ENCODE data around the gene PALLD. TPM values are rescaled to one million over a fixed set of nuclear protein-coding genes. Genes with fewer than 3 reads are reported as not detected.

The PALLD gene
- polyA plus RNA-seq, 1 donor (not counting 4 experiments of a cell fraction or from before 2014, with no cell fraction given), result 136 TPM

DNA sequence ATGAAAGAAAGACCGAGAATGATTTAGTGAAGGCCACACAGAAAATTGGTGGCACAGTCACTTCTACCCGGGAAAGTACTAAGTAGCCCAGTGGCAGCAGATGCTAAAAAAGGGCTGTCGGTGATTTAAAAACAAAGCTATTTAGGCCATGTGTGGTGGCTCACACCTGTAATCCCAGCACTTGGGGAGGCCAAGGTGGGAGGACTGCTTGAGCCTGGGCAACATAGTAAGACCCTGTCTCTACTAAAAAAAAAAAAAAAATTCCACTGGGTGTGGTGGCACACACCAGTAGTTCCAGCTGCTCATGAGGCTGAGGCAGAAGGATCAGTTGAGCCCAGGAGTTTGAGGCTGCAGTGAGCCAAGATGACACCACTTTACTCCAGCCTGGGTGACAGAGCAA lies 369.0 kb downstream of the PALLD start:
- H4K20me1 ChIP-seq (ENCODE audit: control insufficient read depth, extremely low read depth, insufficient read depth, low read length), result peaks cover 7% of the 10 kb centered on the region

GRCh38 chr4:168866635-168867034 lies 369.8 kb downstream of the PALLD start:
- dilution Hi-C loops (cut with MboI; ENCODE audit: extremely low pct_ligation_motif_present, low sequenced_read_pairs), result no loop called here
- Histone ChIP-seq H3K36me3 (ENCODE audit: control insufficient read depth in 2 of 2, extremely low read depth in 1 of 2, insufficient read depth in 2 of 2, low read length in 2 of 2) (peaks cover 17 to 37% of the 10 kb centered on the region in 2 experiments), H3K4me2 (ENCODE audit: control insufficient read depth, extremely low read depth, insufficient read depth, low read depth, low read length) (no peak overlapping the region), H4K20me1 (ENCODE audit: control insufficient read depth, extremely low read depth, insufficient read depth, low read length) (peaks cover 7% of the 10 kb centered on the region), H3K79me2 (ENCODE audit: control insufficient read depth, insufficient read depth, low read length) (peaks cover 93% of the 10 kb centered on the region), H3K9me3 (ENCODE audit: control insufficient read depth, low read depth, low read length) (no peaks in the 10 kb centered on the region), H3K27me3 (ENCODE audit: control insufficient read depth, extremely low read depth, insufficient read depth, low read length) (no peaks in the 10 kb centered on the region), H3K27ac (ENCODE audit: control insufficient read depth, insufficient read depth, low read length) (no peak overlapping the region), H3K4me1 (ENCODE audit: control insufficient read depth, extremely low read depth, insufficient read depth, low read length) (peaks cover 29% of the 10 kb centered on the region), H3K4me3 (ENCODE audit: control insufficient read depth in 2 of 3, extremely low read depth in 1 of 3, insufficient read depth in 2 of 3, low read depth in 1 of 3, low read length in 3 of 3) (no peak overlapping the region), H3K9me1 (ENCODE audit: control insufficient read depth, extremely low read depth, insufficient read depth, low read length) (peaks cover 3% of the 10 kb centered on the region), H3K9ac (ENCODE audit: control insufficient read depth, extremely low read depth, insufficient read depth, low read length) (no peak overlapping the region), H2AFZ (ENCODE audit: control insufficient read depth, low read length) (no peak overlapping the region)
- TF ChIP-seq EZH2 (IDR thresholded peaks at IDR 0.05; ENCODE audit: low read length), result no peak
- no peak for TF ChIP-seq CTCF (optimal IDR thresholded peaks at IDR 0.05 in 1 of 3, IDR thresholded peaks at IDR 0.05 in 1 of 3, conservative IDR thresholded peaks at IDR 0.05 in 1 of 3; ENCODE audit: extremely low read depth in 1 of 3, insufficient read depth in 2 of 3, low read length in 3 of 3)
- peak; percentile 32 for FAIRE-seq
- no peak for DNase-seq (ENCODE audit: low read depth, low spot score)

More for the DNA sequence above, 369.0 kb downstream of the PALLD start:
- TF ChIP-seq CTCF (optimal IDR thresholded peaks at IDR 0.05 in 1 of 3, IDR thresholded peaks at IDR 0.05 in 1 of 3, conservative IDR thresholded peaks at IDR 0.05 in 1 of 3; ENCODE audit: extremely low read depth in 1 of 3, insufficient read depth in 2 of 3, low read length in 3 of 3) (no peak), EZH2 (IDR thresholded peaks at IDR 0.05; ENCODE audit: low read length) (no peak)
- Histone ChIP-seq H3K4me1 (ENCODE audit: control insufficient read depth, extremely low read depth, insufficient read depth, low read length) (peaks cover 29% of the 10 kb centered on the region), H3K27ac (ENCODE audit: control insufficient read depth, insufficient read depth, low read length) (no peak overlapping the region), H3K4me3 (ENCODE audit: control insufficient read depth in 2 of 3, extremely low read depth in 1 of 3, insufficient read depth in 2 of 3, low read depth in 1 of 3, low read length in 3 of 3) (no peak overlapping the region), H3K9me1 (ENCODE audit: control insufficient read depth, extremely low read depth, insufficient read depth, low read length) (peaks cover 3% of the 10 kb centered on the region), H3K27me3 (ENCODE audit: control insufficient read depth, extremely low read depth, insufficient read depth, low read length) (no peaks in the 10 kb centered on the region), H3K9me3 (ENCODE audit: control insufficient read depth, low read depth, low read length) (no peaks in the 10 kb centered on the region), H2AFZ (ENCODE audit: control insufficient read depth, low read length) (no peak overlapping the region), H3K4me2 (ENCODE audit: control insufficient read depth, extremely low read depth, insufficient read depth, low read depth, low read length) (no peak overlapping the region), H3K36me3 (ENCODE audit: control insufficient read depth in 2 of 2, extremely low read depth in 1 of 2, insufficient read depth in 2 of 2, low read length in 2 of 2) (peaks cover 15 to 37% of the 10 kb centered on the region in 2 experiments), H3K9ac (ENCODE audit: control insufficient read depth, extremely low read depth, insufficient read depth, low read length) (no peak overlapping the region), H3K79me2 (ENCODE audit: control insufficient read depth, insufficient read depth, low read length) (peaks cover 95% of the 10 kb centered on the region)
- dilution Hi-C loops (cut with MboI; ENCODE audit: extremely low pct_ligation_motif_present, low sequenced_read_pairs), result no loop called here
- no peak for DNase-seq (ENCODE audit: low read depth, low spot score)
- no peak for FAIRE-seq

All from keratinocyte (primary cell).